Activated T-cell treated with anti-CD3 and anti-CD28 coated beads for 1 hour (primary cell): ENCODE results near the gene PNPLA7.

ENCODE experiments used
- DNase-seq: peaks from one replicate; pipeline ENCODE4 v3.0.0-alpha.2; 2020; ENCODE audit warnings: low read depth

Gene PNPLA7

DNA sequence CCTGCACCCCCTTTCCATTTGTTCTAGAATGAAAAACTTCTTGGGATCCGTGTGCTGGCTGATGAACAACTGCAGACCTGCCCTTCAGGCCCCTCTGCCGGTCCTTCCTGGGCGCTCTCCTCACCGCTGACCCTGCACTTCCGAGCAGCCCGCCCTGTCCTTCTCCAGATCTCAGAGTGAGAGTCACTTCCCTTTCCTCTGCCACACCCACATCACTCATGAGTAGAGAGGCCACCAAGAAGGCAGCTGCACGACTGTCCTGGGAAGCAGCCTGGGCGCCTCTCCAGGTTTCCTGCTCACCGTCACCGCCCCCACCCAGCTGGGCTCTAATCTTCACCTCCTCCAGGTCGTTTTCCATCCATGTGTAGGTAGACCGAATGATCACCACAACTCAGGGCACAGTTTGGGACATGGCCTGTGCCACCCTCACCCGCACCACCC, 56.1 kb downstream of the PNPLA7 start:
- no peak for DNase-seq

DNA sequence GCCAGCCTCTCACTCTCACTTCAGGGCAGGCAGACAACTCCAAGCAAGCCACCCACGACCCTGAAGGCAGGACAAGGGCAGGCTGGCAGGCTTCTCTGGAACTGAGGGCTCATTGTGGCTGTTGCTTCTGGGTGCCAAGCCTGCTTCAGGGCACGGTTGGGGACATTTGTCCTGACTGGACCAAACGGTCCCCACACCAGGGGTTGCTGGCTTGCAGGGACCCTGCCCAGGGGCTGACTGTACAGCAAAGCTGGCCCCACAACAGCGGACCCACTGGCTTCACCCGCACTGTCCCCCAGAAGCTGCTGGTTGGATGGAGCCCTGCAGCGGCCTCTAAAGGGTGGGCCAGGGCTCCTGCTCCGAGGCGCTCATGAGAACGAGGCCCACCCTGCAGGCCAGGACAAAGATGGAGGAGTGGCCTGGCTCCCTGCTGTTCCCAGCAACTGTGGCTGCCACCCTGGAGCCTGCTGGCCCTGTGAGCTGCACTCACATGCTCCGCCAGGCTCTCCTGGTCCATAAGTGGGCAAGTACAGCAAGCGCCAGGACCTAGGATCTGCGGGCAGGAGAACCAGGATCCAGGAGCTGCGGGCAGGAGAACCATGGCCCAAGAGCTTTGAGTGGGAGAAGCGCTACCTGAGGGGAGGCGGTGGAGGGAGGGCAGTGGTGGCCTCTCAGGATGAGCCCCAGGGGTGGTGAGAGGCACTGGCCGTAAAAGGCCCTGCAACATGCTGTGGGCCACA, 56.7 kb downstream of the PNPLA7 start:
- no peak for DNase-seq

DNA sequence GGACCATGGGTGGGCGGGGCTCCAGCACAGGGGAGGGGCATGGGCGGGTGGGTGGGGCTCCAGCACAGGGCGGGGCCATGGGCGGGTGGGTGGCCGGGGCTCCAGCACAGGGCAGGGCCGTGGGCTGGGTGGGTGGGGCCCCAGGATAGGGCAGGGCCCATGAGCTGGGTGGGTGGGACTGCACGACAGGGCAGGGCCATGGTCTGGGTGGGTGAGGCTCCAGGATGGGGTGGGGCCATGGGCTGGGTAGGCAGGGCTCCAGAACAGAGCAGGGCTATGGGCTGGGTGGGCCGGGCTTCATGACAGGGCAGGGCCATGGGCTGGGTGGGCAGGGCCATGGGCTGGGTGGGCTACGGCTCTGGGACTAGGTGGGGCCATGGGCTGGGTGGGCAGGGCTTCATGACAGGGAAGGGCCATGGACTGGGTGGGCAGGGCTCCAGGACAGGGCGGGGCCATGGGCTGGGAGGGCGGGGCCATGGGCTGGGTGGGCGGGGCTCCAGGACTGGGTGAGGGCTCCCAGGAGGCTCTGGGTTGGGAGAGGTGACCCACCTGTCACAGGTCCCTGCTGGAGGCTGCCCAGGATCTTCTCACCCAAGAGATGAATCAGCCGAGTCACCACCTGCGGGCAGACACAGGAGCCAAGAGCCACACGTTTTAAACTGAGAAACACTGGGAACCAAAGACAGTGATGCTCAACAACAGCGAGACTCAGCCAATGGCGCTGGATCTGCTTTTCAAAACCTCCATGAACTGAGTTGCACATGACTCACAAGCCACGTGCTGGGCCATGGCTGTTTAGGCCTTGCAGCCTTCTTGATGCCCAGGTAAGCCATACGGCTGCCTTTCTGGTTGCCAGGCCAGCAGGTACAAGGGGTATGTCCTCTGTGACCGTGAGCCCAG, 57.5 kb downstream of the PNPLA7 start:
- DNase-seq: no peak

DNA sequence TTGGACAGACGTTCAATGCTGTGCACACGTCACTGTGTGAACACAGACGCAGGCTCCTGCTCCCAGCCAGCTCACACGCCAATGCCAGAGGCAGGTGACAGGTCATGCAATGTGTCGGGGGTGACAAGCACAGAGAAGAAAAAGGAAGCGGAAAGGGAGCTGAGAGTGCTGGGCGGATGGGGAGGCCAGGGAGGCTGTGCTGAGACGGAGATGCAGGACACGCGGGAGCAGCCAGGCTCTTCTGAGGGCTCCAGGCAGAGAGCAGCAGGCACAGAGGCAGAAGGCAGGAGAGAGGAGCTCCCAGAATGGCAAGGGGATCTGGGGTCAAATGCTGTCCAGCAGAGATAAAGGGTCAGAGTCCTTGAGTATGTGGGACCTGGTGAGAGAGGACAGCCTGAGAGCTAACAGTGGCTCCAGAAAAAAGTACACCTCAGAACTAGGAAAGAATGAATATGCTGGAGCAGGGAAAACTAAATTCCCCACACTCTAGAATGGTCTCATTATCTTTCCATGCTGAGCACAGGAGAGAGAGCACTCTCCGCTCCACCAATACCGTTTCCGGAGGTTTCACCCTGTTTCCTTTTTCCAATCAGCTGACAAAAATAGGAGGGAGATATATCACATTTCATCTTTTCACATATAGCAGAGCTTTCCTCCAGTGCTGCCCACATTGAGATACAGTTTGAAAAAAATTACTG, 58.3 kb downstream of the PNPLA7 start:
- no peak for DNase-seq

DNA sequence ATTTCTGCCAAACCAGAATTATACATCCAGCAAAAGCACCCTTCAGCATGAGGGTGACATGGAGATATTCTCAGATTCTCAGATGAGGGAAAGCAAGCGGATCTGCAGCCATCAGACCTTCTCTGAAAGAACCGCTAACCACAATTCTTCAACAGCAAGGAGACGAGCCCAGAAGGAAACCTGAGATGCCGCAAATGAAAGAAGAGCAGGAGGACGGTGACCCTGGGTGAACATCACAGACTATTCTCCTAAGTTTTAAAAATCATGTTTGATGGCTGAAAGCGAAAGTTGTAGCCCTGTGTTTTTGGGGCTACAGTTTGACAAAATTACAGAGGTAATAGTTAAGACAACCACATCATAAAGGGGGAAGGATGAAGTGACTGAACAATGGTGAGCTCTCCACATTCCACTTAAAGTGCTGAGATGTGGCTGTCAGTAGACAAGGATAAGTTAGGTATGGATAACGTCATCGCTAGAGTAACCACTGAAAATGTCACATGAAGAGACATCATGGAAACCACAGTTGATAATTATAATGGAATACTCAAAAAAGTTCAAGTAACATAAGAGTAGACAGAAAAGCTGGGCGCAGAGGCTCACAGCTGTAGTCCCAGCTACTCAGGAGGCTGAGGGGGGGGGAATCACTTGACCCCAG, 59.5 kb downstream of the PNPLA7 start:
- DNase-seq: no peak

DNA sequence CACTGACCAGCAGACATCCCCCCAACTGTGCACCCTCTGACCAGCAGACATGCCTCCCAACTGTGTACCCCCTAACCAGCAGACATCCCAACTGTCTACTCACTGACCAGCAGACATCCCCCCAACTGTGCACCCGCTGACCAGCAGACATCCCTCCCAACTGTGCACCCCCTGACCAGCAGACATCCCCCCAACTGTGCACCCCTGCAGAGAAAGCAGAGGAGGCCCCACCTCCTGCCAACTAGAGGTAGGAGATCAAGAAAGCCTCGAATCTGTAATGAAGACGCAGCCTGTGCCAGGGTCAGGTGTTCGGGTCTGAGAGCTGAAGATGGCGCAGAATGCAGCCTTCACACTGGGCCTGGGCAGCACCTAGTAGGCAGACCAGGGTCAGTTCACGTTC, 61.3 kb downstream of the PNPLA7 start:
- no peak for DNase-seq

DNA sequence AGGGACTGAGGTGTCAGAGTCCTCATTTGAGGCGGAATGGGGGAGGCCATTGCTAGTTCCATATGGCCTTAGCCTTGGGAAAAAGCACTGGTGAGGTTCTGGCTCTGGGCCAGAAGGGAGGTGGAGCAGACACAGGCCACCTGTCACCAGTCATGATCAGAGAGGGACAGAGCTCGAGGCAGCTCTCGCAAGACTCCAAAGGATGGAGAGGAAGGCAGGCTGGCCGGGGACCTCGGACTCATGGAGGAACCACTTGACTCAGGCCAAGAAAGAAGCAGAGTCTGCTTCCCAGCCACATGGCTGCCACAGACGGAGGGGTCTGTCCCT, 61.9 kb downstream of the PNPLA7 start:
- DNase-seq: no peak

DNA sequence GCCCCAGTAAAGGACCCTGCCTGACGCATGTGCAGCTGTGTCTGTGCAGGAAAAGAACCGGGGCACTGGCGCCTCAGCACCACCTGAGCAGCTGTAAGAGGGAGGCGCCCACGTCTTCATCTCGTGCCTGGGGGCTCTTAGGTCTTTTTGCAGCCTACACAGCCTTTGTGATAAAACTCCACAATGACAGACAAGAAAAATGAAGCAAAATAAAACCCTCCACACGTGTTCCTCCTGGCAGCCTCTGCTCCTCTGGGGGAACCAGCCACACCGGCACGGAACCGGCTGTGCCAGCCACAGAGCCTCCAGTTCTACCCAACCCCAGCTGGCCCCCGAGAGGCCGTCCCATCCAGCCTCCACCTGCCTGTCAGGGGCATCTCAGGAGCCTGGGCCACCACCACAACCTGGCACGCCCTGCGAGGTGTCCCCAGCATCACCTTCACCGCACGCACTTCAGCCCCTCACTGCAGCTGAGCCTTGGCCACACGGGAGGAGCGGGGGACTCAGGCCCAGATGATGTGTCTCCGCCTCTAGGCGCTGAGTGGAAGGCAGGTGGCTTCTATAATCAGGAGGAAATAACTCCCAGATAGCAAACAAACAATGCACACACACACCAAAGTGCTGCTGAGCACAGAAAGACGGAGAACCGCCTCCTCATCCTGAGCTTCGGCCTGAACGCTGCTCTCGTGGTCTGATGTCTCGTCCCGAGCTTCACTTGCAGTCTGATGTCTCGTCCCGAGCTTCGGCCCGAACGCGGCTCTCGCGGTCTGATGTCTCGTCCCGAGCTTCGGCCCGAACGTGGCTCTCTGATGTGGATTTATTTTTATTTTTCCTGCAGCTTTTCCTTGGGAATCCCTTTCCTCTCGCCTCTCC, 62.5 kb downstream of the PNPLA7 start:
- DNase-seq: no peak

DNA sequence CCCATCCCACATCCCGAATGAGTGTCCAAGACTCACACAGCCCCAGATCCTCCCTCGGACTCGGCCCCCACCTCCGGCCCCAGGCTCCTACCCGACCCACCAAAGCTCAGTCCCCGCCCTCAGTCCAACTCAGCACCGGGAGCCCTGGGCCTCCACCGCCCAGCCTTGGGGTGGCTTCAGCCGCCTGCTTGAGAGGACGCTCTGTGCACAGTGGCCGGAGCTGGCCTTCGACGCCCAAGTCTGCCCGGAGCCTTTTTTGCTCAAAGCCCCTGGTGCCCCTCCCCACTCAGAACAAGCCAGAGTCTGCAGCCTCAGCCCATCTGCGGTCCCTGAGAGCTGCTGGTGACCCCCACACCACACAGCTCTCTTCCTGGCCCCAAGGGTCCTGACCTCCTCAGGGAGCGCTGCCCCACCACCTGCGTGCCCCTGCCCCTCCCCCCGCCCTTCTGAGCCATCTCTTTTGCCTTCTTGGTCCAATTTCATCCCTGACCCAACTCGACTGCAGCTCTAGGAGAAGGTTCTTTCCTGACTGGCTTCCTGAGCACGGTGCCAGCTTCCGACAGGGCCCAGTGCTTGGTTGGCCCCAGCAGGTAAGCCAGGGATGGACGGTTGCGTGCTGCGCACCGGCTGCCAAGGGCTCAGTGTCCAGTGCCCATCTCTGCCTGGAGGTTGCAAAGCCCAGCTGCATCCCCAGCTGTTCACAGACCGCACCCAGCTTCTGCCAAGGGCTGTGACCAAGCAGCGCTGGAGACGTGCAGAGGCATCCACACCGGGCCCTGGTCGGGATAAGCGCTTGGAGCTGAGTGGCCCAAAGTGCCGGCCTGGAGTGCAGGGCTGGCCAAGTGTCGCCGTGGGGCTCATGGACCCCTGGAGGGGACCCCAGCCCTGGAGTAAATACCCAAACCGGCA, 63.4 kb downstream of the PNPLA7 start:
- no peak for DNase-seq

DNA sequence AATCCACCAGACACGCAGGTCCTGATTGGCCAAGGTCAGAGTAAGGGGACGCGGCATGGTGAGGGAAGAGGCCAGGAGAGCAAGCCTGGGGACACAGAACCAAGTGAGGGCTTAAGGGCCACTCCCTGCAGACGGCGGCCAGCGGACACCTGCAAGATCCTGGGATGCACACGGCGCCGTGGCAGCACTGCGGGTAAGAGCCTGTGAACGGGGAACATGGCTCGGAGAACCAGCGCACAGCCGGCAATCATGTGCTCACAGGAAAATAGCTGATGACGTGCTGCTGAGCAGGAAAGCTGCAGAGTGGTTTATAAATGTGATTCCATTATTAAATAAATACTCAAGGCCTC, 64.1 kb downstream of the PNPLA7 start:
- DNase-seq: no peak

DNA sequence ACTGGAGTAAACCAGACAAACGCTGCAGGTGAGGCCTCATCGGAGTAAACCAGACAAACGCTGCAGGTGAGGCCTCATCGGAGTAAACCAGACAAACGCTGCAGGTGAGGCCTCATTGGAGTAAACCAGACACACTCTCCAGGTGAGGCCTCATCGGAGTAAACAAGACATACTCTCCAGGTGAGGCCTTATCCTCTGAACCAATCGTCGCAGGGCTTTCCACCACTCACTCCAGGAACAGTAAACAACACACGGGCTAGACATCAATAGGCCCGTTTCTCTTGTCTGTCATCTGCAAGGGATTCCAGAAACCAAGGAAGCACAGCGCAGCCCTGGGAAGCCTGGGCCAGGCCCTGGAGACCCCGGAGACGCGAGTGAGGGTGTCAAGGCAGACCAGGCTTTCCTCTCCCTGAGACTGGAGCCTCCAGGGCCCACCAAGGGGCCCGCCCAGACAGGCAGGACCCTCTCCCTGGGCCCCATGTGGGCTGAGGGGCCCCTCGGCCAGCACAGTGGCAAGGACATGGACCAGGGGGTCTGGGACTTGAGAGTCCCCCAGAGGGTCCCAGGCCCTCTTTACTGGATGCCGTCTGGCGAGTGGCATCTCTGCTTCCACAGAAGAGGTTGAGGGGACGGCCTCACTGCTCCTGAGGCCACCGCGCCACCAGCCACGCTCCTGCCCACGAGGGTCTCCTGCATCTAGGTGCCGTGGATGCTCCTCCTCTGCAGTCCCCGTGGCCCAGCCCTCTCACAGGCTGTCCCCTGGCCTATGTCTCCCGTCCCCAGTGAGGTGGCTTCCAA, 64.7 kb downstream of the PNPLA7 start:
- no peak for DNase-seq

DNA sequence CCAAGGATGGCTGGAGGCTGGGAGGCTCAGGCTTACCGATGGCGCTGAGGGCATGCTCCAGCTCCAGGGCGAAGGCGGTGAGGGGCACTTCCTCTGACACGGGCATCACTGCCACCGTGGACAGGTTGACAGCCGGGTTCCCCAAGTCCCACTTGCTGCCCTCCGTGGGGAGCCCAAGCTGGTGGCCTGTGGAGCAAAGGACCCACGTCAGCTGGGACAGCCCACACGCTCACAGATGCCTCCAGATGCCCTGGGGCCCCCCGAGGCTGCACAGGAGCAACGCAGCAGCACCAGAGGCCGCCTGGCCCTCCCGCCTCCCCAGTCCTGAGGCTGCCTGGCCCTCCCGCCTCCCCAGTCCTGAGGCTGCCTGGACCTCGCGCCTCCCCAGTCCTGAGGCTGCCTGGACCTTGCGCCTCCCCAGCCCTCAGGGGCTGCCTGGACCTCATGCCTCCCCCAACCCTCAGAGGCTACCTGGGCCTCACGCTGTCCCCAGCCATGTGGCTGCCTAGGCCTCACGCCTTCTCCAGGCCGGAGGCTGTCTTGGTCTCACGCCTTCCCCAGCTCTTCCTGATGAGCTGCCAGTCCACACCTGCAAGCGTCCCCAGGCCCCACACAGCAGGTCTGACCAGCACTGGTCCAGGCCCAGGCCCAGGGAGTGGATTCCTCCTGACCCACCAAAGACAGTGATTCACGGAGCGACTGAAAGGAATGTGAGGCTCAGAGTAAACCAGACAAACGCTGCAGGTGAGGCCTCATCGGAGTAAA, 65.5 kb downstream of the PNPLA7 start:
- DNase-seq: no peak

DNA sequence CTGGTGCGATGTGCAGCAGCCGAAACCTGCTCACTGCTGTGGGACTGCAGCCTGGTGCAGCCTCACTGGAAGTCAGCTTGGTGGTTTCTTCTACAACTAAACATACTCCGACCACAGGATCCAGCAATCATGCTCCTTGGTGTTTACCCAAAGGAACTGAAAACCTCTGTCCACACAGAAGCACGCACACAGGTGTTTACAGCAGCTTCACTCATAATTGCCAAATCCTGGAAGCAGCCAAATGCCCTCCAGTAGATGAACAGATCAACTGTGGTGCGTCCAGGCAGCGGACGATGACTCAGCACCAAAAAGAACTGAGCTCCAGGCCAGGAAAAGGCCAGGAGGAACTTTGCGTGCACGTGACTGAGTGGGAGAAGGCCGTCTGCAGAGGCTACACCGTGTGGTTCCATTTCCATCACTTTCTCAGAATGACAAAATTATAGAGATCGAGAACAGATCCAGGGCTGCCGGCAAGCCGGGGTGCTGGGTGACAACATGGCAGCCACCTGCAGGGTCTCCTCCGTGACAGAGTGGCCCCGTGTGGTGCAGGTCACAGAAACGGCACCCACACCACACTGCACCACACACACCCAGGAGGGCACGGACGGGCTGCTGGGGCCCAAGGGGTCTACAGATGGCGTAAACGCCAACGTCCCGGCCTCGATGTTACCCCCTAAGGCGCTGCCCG, 68.0 kb downstream of the PNPLA7 start:
- DNase-seq: no peak

DNA sequence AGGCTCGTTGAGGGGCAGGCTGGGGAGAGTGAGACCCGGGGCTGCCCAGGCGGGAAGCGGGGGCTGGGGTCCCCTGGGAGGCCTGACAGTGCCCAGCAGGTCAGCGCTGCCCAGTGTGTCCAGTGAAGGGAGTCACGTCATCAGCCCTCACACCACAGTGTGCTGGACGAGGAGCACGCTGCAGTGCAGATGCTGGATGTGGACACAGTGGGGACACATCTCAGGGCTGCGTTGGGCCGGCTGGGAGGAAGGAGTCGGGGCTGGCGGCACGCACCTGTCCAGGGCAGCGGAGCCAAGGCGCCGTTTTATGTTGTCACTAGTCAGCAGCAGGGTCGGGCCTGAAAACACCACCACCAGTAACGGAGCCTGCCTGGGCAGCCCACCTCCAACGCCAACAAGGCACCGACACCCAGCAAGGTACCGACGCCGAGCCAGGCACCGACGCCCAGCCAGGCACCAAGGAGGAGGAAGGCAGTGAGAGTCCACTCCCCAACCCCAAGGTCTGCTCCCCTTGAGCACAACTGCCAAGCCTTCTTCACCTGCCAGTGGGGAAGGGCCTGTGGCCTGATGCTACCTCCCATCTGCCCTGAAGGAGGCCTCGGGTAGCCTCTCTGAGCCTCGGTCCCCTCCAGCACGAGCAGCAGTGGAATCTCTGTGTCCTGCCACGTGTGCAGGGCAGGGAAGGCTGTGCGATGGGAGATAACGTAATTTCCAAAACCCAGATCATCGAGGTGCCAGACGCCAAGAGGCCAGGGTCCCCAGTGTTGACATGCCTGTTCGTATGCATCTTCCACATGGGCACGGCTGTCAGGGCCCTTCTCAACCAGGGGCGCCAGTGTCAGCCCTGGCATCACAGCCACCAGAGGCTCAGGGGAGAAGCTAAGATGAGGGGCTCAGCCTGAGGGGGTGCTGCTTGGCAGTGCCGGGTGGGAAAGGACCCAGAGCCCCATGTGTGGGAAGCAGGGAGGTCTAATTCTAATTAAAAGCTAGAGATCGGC, 69.2 kb downstream of the PNPLA7 start:
- no peak for DNase-seq

DNA sequence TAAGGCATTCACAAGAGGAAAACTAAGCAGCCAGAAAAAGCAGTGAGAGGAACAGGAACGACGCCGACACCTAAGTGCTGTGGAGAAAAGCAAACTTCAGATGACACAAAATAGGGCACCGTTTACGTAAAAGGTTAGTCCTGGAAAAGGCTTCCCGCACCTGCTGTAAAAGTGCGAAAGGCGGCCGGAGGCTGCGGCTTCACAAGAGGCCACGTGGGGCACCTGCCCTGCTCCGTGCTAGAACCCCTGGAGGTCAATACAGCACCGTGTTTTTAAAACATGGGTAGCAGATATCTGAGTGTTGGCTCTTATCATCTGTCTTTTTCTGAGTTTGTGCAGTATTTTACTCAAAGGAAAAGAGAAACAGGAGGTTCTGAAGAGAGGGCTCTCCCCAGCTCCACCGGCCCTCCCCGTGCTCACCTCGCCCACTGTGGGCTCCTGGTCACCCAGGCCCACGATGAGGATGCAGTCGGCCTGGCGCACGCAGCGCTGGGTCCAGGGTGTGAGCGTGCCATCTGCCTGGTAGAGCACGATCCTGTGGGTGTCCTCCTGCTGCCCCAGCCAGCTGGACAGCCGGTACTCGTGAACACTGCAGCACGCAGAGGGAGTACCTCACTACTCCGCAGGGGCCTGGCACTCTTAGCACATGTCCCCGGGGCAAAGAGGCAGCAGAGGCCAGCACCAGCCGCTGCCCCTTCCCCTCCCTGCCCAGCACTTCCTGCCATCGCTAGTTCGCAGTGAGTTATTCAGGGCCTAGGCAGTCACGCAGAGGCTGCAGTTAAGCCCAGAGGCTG, 70.1 kb downstream of the PNPLA7 start:
- DNase-seq: no peak
